Measurements from ENCODE around the gene AAK1. TPM values are rescaled to one million over a fixed set of nuclear protein-coding genes. Genes with fewer than 3 reads are reported as not detected.

AAK1 gene
- polyA plus RNA-seq, 1 experiment, result 23.3 TPM

- Histone ChIP-seq H3K36me3 (ENCODE audit: control insufficient read depth, insufficient read depth, low read length) (no peaks in the 10 kb centered on the region), H3K4me3 (ENCODE audit: low read depth, low read length) (no peak overlapping the region), H3K27me3 (ENCODE audit: control insufficient read depth, insufficient read depth, low read length) (no peaks in the 10 kb centered on the region)
- no peak for DNase-seq (ENCODE audit: low read depth)
- TF ChIP-seq, protein P1, sequence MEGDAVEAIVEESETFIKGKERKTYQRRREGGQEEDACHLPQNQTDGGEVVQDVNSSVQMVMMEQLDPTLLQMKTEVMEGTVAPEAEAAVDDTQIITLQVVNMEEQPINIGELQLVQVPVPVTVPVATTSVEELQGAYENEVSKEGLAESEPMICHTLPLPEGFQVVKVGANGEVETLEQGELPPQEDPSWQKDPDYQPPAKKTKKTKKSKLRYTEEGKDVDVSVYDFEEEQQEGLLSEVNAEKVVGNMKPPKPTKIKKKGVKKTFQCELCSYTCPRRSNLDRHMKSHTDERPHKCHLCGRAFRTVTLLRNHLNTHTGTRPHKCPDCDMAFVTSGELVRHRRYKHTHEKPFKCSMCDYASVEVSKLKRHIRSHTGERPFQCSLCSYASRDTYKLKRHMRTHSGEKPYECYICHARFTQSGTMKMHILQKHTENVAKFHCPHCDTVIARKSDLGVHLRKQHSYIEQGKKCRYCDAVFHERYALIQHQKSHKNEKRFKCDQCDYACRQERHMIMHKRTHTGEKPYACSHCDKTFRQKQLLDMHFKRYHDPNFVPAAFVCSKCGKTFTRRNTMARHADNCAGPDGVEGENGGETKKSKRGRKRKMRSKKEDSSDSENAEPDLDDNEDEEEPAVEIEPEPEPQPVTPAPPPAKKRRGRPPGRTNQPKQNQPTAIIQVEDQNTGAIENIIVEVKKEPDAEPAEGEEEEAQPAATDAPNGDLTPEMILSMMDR (IDR thresholded peaks at IDR 0.05; ENCODE audit: insufficient read depth, low read depth, low read length), result no peak
- CTCF ChIA-PET, result interaction anchor here (1.1 kb wide), 1 partner anchor 16 kb away, joined by 4 read pairs; no protein-coding TSS in a partner anchor
- POLR2A ChIA-PET, result no interaction called here
Observed at GRCh38 chr2:69594341-69594740, 49.2 kb downstream of the AAK1 start.

- ChIA-PET POLR2A (no interaction called here), CTCF (no interaction called here)
- H3K27me3 ChIP-seq (ENCODE audit: control insufficient read depth, insufficient read depth, low read length), result no peaks in the 10 kb centered on the region
Observed at GRCh38 chr2:69592511-69592910, 51.0 kb downstream of the AAK1 start.

DNA sequence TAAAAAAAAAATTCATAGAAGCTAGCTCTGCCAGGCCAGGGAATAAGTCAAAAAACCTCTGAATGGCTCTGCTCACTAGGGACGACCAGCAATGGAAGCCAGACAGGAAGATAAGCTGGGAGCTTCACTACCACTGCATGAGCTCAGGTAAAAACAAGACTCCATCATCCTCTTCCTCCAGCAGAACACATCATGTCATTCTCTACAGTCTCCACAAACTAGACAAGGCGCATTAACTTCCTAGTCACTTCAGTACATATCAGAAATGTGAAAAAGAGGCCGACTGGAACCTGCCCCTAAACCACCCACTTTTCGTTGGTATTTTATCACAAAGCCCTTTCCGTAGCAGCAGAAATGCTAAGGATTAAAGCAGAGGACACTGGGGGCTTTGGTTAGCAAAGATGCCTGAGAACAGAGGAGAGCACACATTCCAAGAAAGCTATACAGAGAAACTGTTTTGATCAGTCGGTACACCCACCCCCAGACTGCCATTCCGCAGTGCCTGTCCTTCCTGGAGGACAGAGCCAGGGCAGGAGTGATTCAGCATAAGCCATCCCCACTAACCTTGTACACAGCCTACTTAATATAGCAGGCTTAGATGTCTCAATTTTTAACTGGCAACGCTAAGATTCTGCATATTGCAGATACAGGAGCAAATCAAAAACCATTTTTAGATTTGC is 53.4 kb downstream of the AAK1 start:
- no peak for DNase-seq (ENCODE audit: low read depth)
- ChIA-PET POLR2A (interaction anchor here (0.6 kb wide), 1 partner anchor 56 kb away, joined by 3 read pairs; no protein-coding TSS in a partner anchor), CTCF (interaction anchor here (0.6 to 0.8 kb wide), 2 partner anchors 48 to 153 kb away, joined by 3 read pairs; no protein-coding TSS in a partner anchor)

More at GRCh38 chr2:69592511-69592910, 51.0 kb downstream of the AAK1 start:
- H3K36me3 ChIP-seq (ENCODE audit: control insufficient read depth, insufficient read depth, low read length), result no peaks in the 10 kb centered on the region
- TF ChIP-seq, protein P1 (IDR thresholded peaks at IDR 0.05; ENCODE audit: insufficient read depth, low read depth, low read length), result no peak
- no peak for DNase-seq (ENCODE audit: low read depth)
- H3K4me3 ChIP-seq (ENCODE audit: low read depth, low read length), result no peak overlapping the region

GRCh38 chr2:69588945-69589344 is 54.6 kb downstream of the AAK1 start:
- no peak overlapping the region for H3K4me3 ChIP-seq (ENCODE audit: low read depth, low read length)
- DNase-seq (ENCODE audit: low read depth), result no peak
- ChIA-PET POLR2A (no interaction called here), CTCF (interaction anchor here (0.7 kb wide), 1 partner anchor 23 kb away, joined by 5 read pairs; no protein-coding TSS in a partner anchor)
- TF ChIP-seq, protein P1 (IDR thresholded peaks at IDR 0.05; ENCODE audit: insufficient read depth, low read depth, low read length), result no peak
- H3K36me3 ChIP-seq (ENCODE audit: control insufficient read depth, insufficient read depth, low read length), result no peaks in the 10 kb centered on the region
- no peaks in the 10 kb centered on the region for H3K27me3 ChIP-seq (ENCODE audit: control insufficient read depth, insufficient read depth, low read length)

More for the DNA sequence above, 53.4 kb downstream of the AAK1 start:
- no peak overlapping the region for H3K4me3 ChIP-seq (ENCODE audit: low read depth, low read length)
- no peaks in the 10 kb centered on the region for H3K27me3 ChIP-seq (ENCODE audit: control insufficient read depth, insufficient read depth, low read length)
- TF ChIP-seq, protein P1 (IDR thresholded peaks at IDR 0.05; ENCODE audit: insufficient read depth, low read depth, low read length), result no peak
- no peaks in the 10 kb centered on the region for H3K36me3 ChIP-seq (ENCODE audit: control insufficient read depth, insufficient read depth, low read length)

DNA sequence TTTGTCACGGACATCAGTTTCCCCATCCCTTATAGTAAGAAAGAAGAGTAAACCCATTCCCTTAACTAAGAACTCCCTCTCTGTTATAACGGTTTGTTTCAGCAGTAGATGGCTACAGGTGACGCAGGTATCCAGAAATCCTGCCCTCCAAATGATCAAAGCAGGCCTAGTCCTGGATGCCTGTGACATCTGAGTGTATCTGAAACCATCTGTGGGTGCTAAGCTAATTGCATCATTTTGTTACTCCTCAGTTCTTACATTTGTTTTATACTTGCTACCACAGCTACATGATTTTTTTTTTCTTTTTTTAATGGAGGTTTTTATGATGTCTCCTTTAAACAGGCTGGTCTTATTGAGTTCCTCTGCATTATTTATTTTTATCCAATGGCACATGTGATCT is 55.1 kb downstream of the AAK1 start:
- ChIA-PET CTCF (interaction anchor here (0.7 kb wide), 1 partner anchor 23 kb away, joined by 5 read pairs; no protein-coding TSS in a partner anchor), POLR2A (no interaction called here)
- no peak for DNase-seq (ENCODE audit: low read depth)
- Histone ChIP-seq H3K4me3 (ENCODE audit: low read depth, low read length) (no peak overlapping the region), H3K27me3 (ENCODE audit: control insufficient read depth, insufficient read depth, low read length) (no peaks in the 10 kb centered on the region), H3K36me3 (ENCODE audit: control insufficient read depth, insufficient read depth, low read length) (no peaks in the 10 kb centered on the region)
- TF ChIP-seq, protein P1 (IDR thresholded peaks at IDR 0.05; ENCODE audit: insufficient read depth, low read depth, low read length), result no peak

Data from BJ (cell line).